EH (cell line): ENCODE results near the gene RAB7B.
A peak's percentile ranks its signal among the peaks of the same experiment; 100 is the strongest.

Experiments used
- DNase-seq: peaks from one replicate; pipeline ENCODE4 v3.0.0-alpha.2; 2015; ENCODE audit warnings: low read depth

RAB7B gene

GRCh38 chr1:205973377-205974232 is 29.6 kb downstream of the RAB7B start:
- DNase-seq, result no peak

GRCh38 chr1:205972491-205973168 is 30.6 kb downstream of the RAB7B start:
- peak; percentile 21 for DNase-seq

- DNase-seq, result peak; percentile 26
Measured at GRCh38 chr1:205972081-205972480, 31.1 kb downstream of the RAB7B start.

- no peak for DNase-seq
Measured at GRCh38 chr1:205971082-205971481, 32.1 kb downstream of the RAB7B start.

- DNase-seq, result peak; percentile 27
Measured at GRCh38 chr1:205970486-205970885, 32.7 kb downstream of the RAB7B start.

- DNase-seq, result no peak
Measured at GRCh38 chr1:205969229-205969628, 34.0 kb downstream of the RAB7B start.

- no peak for DNase-seq
Measured at GRCh38 chr1:205967554-205968335, 35.5 kb downstream of the RAB7B start.

- DNase-seq, result no peak
Measured at GRCh38 chr1:205965036-205965884, 37.9 kb downstream of the RAB7B start.

GRCh38 chr1:205963352-205964155 is 39.6 kb downstream of the RAB7B start:
- DNase-seq, result peak; percentile 77

GRCh38 chr1:205962821-205963221 is 40.4 kb downstream of the RAB7B start:
- peak; percentile 22 for DNase-seq

- peak; percentile 19 for DNase-seq
Measured at GRCh38 chr1:205961991-205962820, 41.0 kb downstream of the RAB7B start.

- peak; percentile 43 for DNase-seq
Measured at GRCh38 chr1:205961405-205961804, 41.8 kb downstream of the RAB7B start.

GRCh38 chr1:205959789-205960188 is 43.4 kb downstream of the RAB7B start:
- no peak for DNase-seq

- no peak for DNase-seq
Measured at GRCh38 chr1:205955499-205955898, 47.7 kb downstream of the RAB7B start.

- no peak for DNase-seq
Measured at GRCh38 chr1:205954819-205955404, 48.3 kb downstream of the RAB7B start.

- DNase-seq, result no peak
Measured at GRCh38 chr1:205951746-205952145, 51.4 kb downstream of the RAB7B start.

GRCh38 chr1:205950826-205951549 is 52.2 kb downstream of the RAB7B start:
- DNase-seq, result peak; percentile 75

- peak; percentile 92 for DNase-seq
Measured at GRCh38 chr1:205950280-205950679, 52.9 kb downstream of the RAB7B start.

- DNase-seq, result no peak
Measured at GRCh38 chr1:205949753-205950152, 53.4 kb downstream of the RAB7B start.
